CD4-positive, alpha-beta T cell treated with Interleukin-6 at 100 ng/mL for 8 hours (primary cell): ENCODE measurements around the gene IDI2.
"Not testable (repeated sequence)": the region's sequence is repeated elsewhere in the genome, so short reads cannot be mapped to it uniquely, and the experiment has no call there.

ENCODE experiments used
- DNase-seq: peaks from one replicate; pipeline ENCODE4 v3.0.0-alpha.2; 2020; ENCODE audit warnings: mixed read lengths, low spot score

Gene IDI2

GRCh38 chr10:1025683-1026082 is at the start of gene IDI2:
TSS of gene IDI2 (minus strand) at chr10:1025859. CDS start at chr10:1024723, 1,136 bp downstream.
- no peak for DNase-seq

- no peak for DNase-seq
Measured at GRCh38 chr10:1074748-1075308, 49.2 kb upstream of the IDI2 start.

- no peak for DNase-seq
Measured at GRCh38 chr10:1074052-1074747, 48.5 kb upstream of the IDI2 start.

- no peak for DNase-seq
Measured at GRCh38 chr10:1070919-1071318, 45.3 kb upstream of the IDI2 start.

GRCh38 chr10:1068380-1069361 is 43.0 kb upstream of the IDI2 start:
- DNase-seq: no peak

- not testable (repeated sequence) for DNase-seq
Measured at GRCh38 chr10:1066734-1067133, 41.1 kb upstream of the IDI2 start.

GRCh38 chr10:1064964-1065247 is 39.2 kb upstream of the IDI2 start:
- no peak for DNase-seq

GRCh38 chr10:1063232-1063865 is 37.7 kb upstream of the IDI2 start:
- peak; percentile 45 for DNase-seq

GRCh38 chr10:1061930-1062774 is 36.5 kb upstream of the IDI2 start:
- DNase-seq: no peak

- no peak for DNase-seq
Measured at GRCh38 chr10:1059902-1060301, 34.2 kb upstream of the IDI2 start.

- no peak for DNase-seq
Measured at GRCh38 chr10:1058017-1058416, 32.4 kb upstream of the IDI2 start.

GRCh38 chr10:1057106-1057657 is 31.5 kb upstream of the IDI2 start:
- no peak for DNase-seq

- DNase-seq: peak; percentile 85
Measured at GRCh38 chr10:1056326-1057105, 30.9 kb upstream of the IDI2 start, which contains the start of gene WDR37. TSS of gene WDR37 (plus strand) at chr10:1056385. CDS start at chr10:1072156, 15,771 bp downstream.

GRCh38 chr10:1054684-1055083 is 29.0 kb upstream of the IDI2 start:
- DNase-seq: no peak

- DNase-seq: peak; percentile 37
Measured at GRCh38 chr10:1050554-1050953, 24.9 kb upstream of the IDI2 start.

GRCh38 chr10:1050145-1050544 is 24.5 kb upstream of the IDI2 start:
- DNase-seq: no peak

- DNase-seq: no peak
Measured at GRCh38 chr10:1049425-1049958, 23.8 kb upstream of the IDI2 start.

GRCh38 chr10:1048732-1049424 is 23.2 kb upstream of the IDI2 start, which contains the start of gene IDI1:
TSS of gene IDI1 (minus strand) at chr10:1049119. CDS start at chr10:1049003, 116 bp downstream.
- peak; percentile 95 for DNase-seq

GRCh38 chr10:1048349-1048731 is 22.7 kb upstream of the IDI2 start:
- DNase-seq: peak; percentile 49
